Neutrophil (primary cell): ENCODE results near the gene TMEM204.
"Not testable (repeated sequence)": the region's sequence is repeated elsewhere in the genome, so short reads cannot be mapped to it uniquely, and the experiment has no call there.

Source experiments
- H3K27ac ChIP-seq: fragments of 200-600 bp; sonication (generic); 2 replicates; pipeline ENCODE4 v1.5.1; 2016; ENCODE audit warnings: mild to moderate bottlenecking, moderate library complexity
- H3K27me3 ChIP-seq: fragments of 200-600 bp; sonication (generic); 2 replicates; pipeline ENCODE4 v1.6.0; 2016; ENCODE audit warnings: mild to moderate bottlenecking
- H3K36me3 ChIP-seq: fragments of 200-600 bp; sonication (generic); 2 replicates; pipeline ENCODE4 v1.5.1; 2017
- H3K4me1 ChIP-seq, 2 experiments: fragments of 200-600 bp in 1 of 2; sonication (generic) in 1 of 2; 1 replicate in 1 of 2; 2 replicates in 1 of 2; pipeline versions ENCODE4 v1.5.1 to v1.6.1; 2013 to 2016; ENCODE audit warnings: low read depth in 1 of 2, low read length in 1 of 2, mild to moderate bottlenecking in 1 of 2, moderate library complexity in 1 of 2; ENCODE audit not compliant: control insufficient read depth in 1 of 2, insufficient read depth in 1 of 2
- H3K4me3 ChIP-seq, 2 experiments: fragments of 200-600 bp in 1 of 2; sonication (generic) in 1 of 2; 1 replicate in 1 of 2; 2 replicates in 1 of 2; pipeline ENCODE4 v1.5.1; 2013 to 2016; ENCODE audit warnings: low read depth in 1 of 2, low read length in 1 of 2, mild to moderate bottlenecking in 1 of 2, moderate library complexity in 1 of 2
- H3K9me3 ChIP-seq: fragments of 200-600 bp; sonication (generic); 2 replicates; pipeline ENCODE4 v1.5.1; 2016
- CTCF ChIP-seq: fragments of 200-600 bp; sonication (generic); IDR thresholded peaks from 2 replicates; pipeline ENCODE4 v1.5.1; 2016; ENCODE audit warnings: antibody characterized with exemption

The TMEM204 gene

DNA sequence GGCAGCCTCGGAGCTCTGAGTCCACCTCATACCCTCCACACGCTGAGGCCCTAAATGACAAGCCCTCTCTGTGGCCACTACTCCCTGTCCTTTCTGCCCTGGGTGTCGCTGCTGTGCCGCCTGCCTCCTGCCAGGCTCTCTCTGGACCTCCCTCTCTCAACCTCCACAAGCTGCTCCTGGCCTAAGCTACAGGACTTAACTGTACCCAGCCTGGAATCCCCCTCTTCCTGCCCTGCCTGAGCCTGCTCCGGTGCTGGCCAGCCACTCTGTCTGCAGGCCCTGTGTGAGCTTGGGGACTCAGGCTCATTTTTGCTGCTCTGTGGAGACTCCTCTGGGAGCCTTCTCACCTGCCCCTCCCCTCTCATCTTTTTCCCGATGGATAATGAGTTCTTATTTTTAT is 56.9 kb downstream of the TMEM204 start:
- no peaks in the 10 kb centered on the region for H3K4me1 ChIP-seq
- no peak overlapping the region for H3K27ac ChIP-seq
- H3K36me3 ChIP-seq: no peaks in the 10 kb centered on the region

GRCh38 chr16:1590930-1591705 is 57.7 kb downstream of the TMEM204 start:
- no peaks in the 10 kb centered on the region for H3K27me3 ChIP-seq
- no peaks in the 10 kb centered on the region for H3K36me3 ChIP-seq

More for the DNA sequence above, 56.9 kb downstream of the TMEM204 start:
- TF ChIP-seq CTCF: no peak
- Histone ChIP-seq H3K9me3 (no peaks in the 10 kb centered on the region), H3K4me3 (no peak overlapping the region), H3K27me3 (no peaks in the 10 kb centered on the region)

GRCh38 chr16:1592446-1592845 is 59.0 kb downstream of the TMEM204 start:
- no peaks in the 10 kb centered on the region for H3K36me3 ChIP-seq
- H3K9me3 ChIP-seq: no peaks in the 10 kb centered on the region
- no peak for TF ChIP-seq CTCF
- H3K27me3 ChIP-seq: no peaks in the 10 kb centered on the region
- H3K27ac ChIP-seq: no peak overlapping the region
- no peaks in the 10 kb centered on the region for H3K4me1 ChIP-seq
- no peak overlapping the region for H3K4me3 ChIP-seq

More at GRCh38 chr16:1590930-1591705, 57.7 kb downstream of the TMEM204 start:
- TF ChIP-seq CTCF: no peak
- Histone ChIP-seq H3K4me3 (no peak overlapping the region), H3K4me1 (no peaks in the 10 kb centered on the region), H3K27ac (no peak overlapping the region), H3K9me3 (no peaks in the 10 kb centered on the region)

- H3K4me1 ChIP-seq, H3K36me3 ChIP-seq, H3K27me3 ChIP-seq, H3K9me3 ChIP-seq, H3K4me3 ChIP-seq, H3K27ac ChIP-seq: not testable (repeated sequence)
Measured at GRCh38 chr16:1595511-1595910, 62.0 kb downstream of the TMEM204 start.

DNA sequence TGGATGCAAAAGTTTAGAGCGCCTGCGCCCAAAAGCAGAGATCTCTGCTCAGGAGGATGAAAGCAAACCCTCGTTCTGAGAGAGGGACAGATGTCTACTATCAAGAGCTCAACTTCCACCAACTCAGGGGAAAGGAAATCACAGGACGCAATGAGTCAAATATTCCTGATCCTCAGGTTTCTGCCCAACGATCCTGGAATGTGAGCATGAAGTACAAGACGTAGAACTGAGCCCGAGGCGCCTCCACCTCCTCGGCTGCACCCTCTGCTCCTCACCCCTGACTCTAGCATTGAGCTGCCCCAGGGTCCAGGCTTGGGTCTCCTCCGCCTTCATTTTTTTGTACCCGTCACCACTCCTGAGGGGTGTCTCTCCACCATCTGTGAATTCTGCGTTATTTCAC is 63.0 kb downstream of the TMEM204 start:
- Histone ChIP-seq H3K4me3 (no peak overlapping the region), H3K4me1 (no peaks in the 10 kb centered on the region), H3K36me3 (no peaks in the 10 kb centered on the region), H3K9me3 (no peaks in the 10 kb centered on the region), H3K27me3 (no peaks in the 10 kb centered on the region), H3K27ac (no peak overlapping the region)
- no peak for TF ChIP-seq CTCF

DNA sequence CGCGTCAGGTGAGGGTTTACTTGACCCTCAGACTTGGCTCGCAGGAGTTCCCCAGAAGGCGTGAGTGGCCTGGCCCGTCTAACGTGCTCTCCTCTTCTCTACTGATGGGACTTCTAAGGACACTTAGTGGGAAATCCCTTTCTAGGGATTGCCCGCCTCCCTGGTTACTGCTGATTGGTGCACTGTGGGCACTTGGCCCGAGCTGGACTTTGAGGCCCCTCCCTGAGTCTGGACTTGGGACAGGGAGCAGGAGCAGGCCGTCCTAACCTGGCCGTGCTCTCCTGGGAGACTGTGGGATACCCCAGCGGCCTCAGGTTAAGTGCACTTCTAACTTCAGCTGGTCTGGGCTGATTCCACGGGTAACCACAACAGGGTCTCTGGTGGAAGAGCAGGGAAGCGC is 63.7 kb downstream of the TMEM204 start:
- Histone ChIP-seq H3K27me3 (no peaks in the 10 kb centered on the region), H3K4me3 (no peak overlapping the region), H3K27ac (no peak overlapping the region), H3K36me3 (no peaks in the 10 kb centered on the region), H3K4me1 (no peaks in the 10 kb centered on the region), H3K9me3 (no peaks in the 10 kb centered on the region)
- no peak for TF ChIP-seq CTCF
